NCI-H2107 (cell line): ENCODE measurements around the gene WDFY4.

ENCODE experiments used
- DNase-seq: peaks from one replicate; lab custom pipeline; 2025; lab: John Stamatoyannopoulos, UW

Gene WDFY4

DNA sequence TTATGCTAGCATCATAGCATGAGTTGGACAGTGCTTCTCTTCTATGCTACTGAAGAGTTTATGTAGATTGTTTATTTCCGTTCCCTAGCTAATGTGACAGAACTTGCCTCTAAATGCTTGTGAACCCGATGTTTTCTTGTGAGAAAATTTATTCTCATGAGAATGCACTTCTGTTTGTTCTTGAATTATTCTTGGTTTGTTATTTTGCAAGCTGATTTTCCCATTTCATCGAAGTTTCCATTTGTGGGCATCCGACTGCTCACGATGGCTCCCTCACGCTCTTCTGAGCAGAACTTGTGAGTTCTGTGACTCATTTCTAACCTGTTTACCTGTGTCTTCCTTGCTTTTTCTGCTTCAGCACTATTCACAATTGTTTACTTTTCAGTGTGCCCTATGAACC lies 59.9 kb downstream of the WDFY4 start:
- no peak for DNase-seq

DNA sequence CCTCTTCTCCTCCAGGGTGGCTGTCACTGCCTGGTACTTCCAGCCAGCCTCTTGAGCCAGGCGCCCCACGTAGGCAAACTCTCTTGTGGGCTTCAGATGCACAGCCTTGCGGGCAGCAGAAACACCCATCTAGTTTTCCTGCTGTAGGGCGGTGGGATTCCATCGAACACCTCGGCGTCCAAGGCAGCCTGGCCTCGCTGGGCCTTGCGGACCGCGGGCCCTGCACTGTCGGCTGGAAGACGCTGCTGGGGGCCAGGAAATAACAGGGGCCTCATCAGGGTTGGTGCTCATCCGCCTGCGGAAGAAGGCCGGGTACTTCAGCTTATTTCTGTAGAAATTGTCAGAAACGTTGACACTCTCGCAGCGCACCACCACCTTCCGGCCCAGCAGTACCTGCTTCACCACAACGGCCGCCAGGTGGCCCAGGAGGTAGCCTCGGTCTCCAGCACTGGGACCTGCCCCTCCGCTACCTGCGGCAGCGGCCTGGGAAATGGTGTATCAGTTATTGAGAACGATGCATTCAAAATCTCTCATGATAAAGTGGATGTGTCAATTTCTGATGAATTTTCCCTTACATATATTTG lies 61.1 kb downstream of the WDFY4 start:
- DNase-seq, result no peak

DNA sequence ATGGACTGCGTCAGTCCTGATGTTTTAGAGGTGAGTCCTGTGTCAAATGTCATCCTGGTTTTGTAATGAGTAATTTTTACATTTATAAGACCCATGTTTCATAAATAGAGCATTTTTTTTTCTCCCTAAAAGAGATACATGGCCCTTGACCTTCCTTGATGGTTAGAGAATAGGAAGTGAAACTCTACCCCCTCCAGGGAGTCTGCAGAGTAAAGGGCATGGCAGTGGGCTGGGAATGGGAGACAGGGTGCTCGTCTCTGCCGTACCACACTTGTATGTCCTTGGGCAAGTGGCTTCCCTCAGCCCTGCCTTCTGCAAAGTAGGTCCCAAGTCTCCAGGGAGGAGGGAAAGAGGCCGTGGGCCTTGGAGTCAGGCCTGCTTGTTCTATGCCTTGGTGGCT lies 63.9 kb downstream of the WDFY4 start:
- DNase-seq, result no peak

DNA sequence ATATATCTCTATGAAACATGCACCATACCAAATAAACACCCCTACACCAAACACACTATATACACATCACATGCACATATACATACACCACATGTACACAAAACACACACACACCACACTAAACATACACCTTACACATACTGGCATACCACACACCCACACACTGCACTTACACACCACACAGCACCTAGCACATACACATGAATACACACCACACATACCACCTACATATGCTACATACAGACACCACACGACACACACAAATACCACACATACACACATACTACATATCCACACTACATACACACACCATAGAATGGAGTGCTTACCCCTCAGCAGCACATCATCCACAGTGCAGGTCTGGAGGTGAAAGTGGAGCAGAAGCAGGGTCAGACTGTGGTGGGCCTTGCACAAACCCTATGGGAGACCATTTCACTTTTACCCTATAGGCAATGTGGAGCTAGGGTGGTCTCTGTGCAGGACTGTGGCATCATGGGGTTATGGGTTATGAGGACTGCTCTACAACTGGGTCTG lies 64.6 kb downstream of the WDFY4 start:
- no peak for DNase-seq

DNA sequence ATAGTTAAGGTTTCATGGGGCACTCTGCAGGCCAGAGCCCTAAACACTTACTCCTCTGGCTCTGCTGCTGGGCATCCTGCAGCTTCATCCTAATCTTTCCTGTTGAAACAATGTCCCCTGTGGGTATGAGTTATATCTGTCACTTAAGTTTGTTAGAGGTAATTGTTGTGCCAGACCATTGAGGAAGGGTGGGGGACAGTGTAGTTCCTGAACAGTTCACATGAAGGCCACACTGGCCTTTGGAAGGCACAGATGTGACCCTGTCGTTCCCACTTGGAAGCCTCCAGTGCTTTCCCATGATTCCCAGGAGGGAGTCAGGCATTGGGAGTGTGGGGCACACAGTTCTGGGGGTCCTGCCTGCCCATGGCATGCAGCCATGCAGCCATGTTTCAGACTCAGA lies 65.3 kb downstream of the WDFY4 start:
- DNase-seq, result no peak

DNA sequence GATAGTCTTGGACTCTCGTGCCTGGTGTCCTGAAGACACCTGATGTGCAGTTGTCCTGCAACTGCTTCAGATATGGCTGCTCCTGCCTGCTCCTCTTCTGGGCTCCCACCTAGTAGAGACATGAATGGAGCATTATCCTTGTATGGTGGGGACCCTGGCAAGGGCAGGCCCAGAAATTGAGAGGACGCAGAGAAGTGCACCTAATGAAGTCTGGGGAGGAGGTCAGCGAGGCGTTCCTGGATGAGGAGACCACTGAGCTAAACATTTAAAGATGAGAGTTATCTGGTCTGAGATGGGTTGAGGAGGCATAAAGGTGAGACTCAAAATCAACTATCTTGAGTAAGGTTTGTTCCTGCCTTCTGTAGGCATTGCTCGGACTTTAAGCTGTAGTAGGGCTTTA lies 66.3 kb downstream of the WDFY4 start:
- no peak for DNase-seq

DNA sequence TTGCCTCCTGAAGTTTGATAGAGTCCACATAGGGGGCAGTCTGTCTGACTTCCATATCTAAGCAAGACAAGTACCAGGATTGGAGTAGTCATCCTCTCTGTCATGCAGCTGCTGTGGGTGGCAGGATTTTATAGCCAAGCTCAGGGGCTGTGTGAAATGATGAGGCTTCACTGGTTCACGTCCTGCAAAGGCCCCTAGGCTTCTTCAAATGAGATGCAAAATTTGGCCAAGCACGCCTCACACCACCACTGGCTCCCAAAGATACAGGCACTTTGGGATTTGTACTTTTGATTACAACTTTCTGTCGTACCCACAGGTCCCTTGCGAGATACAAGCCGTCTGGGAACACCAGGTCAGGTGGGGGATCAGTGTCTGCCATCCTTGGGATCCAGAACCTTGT lies 67.1 kb downstream of the WDFY4 start:
- no peak for DNase-seq

DNA sequence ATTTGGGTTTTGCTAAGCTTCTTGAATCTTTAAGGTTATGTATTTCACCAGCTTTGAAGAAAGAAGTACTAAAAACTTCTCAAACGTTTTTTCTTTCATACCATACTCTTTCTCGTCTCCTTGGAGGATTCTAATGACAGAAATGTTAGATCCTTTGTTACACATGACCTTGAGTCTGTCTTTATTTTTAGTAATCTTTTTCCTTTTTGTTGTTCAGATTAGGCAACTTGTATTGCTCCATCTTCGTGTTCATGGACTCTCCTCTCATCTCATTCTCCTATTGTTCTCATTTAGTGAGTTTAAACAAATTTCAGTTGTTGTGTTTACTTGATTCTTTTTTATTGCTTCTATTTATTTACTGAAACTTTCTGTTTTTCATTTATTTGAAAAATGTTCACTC lies 73.7 kb downstream of the WDFY4 start:
- DNase-seq, result no peak

DNA sequence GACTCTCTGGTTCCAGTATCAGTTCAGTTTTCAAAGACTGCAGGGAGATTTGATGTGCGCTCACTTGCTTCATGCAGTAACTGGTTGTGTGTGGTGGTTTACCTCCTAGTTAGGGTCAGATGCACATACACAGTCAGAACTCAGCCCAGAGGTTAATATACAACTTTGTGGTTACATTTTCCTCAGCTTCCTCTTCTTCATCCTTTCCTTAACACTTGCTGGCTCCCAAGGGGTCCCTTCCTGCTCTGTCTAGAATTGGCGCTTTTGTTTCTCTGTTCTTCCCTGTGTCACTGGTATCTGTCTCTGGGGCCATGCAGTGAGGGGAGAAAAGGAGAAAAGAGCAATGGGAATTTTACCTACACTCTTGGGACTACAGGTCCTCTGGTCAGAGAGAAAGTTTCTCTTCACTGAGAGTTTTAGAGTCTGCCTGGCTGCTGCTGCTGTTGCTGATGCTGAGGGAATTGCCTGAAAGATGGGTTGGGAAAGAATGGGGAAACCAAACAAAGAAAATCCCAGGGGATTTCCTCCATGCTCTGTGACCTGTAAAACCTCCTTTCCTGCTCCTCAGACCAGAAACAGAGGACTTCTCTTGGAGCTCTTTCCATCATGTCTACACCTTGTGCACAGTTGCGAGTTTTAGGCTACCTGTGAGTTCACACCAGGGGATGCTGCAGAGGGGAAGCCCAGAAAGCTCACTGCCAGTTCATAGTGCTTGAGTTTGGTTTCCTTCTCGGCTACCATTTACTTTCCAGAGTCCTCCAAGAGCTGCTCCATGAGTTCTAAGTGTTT lies 74.6 kb downstream of the WDFY4 start:
- no peak for DNase-seq

DNA sequence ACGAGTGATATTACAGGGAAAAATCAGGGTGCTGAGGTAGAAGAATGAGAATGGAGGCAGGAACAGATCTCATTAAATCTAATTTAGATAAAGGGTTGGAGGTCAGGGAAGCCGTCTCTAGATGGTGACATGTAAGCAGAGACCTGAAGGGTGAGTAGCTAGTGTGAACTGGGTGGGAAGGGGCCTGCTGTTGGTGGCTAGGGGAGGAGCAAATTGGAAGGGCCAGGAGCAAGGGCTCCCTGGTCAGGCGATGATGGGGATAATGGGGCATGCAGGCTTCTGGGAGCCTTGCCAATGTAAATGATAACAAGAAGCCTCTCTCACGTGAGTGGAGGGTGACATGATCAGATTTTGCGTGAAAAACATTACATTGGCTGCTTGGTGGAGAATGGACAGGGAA lies 76.3 kb downstream of the WDFY4 start:
- no peak for DNase-seq

DNA sequence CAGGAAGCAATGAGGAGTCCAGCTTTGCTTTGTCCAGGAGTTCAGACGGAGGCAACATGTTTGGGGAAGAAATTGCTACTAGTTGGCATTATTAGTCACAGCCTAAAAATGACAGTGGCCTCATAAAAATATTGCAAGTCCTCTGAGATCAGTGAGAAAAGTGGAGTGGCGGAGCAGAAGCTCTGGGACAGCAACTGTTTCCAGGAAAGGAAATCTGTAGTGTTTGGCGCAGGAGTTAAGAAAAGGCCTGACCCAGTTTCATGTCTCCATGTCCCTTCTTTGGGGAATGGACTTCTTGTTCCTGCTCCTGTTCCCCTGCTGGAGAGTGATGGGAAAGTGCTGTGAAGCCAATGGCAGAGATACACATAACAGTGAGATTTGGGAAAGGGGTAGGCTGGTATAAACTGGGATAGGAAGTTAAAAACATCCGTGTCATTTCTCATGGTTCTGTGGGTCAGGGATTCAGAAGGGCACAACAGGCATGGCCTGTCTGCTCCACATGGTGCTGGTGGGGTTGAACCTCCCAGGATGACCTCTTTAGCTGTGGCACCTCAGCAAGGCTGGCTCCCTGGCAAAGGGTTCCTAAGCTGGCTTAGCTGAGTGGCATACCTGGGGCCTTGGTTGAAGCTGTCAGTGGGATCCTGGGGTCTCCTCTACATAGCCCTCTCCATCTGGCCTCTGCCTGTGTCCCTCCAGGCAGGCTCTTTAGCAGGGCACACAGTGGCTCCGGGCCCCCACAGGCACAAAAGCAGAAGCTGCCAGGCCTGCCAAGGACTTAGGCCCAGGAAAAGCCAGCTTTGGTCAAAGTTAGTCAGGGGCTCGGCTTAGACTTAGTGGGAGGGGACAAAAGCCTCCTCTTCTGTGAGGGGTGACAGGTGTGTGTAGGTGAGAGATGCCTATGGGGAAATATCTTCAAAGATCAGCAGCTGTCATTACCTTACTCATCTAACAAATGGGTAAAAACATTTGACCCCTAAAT lies 77.7 kb downstream of the WDFY4 start:
- no peak for DNase-seq

DNA sequence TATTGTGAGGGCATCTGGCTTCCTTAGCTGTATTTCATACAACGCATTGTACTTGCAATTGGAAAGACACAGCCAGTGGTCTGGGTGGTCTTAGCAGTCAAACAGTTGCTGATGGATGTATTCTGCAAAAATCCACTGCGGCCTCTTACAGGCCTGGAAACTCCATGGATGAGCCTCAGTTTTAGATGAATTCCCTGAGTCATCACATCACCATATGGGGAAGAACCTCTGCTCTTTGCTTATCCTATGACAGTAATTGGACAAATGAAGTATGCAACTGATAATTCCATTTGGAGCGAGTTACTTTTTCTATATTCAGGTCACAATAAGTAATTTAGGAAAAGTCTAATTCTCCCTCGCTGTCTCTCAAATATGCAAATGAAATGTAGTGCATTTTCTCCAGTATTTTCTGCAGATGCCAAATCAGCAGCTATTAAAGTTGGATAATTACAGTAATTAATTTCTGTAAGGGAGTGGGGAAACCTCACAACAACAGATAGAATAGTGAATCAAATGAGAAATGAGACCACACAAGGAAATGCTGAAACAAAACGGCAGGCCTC lies 78.8 kb downstream of the WDFY4 start:
- DNase-seq, result no peak

DNA sequence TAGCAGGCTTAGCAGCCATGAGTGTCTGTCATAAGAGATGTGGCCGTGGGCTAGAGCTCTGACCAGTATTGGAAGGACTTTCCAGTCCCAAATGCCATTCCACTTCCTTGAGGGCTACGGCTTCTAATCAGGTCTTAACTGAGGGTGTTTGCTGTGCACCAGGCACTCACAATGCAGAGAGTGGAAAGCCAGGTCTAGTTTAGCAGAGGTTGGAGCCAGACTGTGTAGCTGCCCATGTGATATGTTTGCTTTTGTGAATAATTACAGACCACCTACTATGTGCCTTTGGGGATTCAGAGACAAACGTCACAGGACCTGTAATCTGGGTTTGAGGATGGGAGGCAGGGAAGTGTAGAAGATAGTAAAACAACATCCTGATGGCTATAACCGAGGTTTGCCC lies 79.8 kb downstream of the WDFY4 start:
- DNase-seq, result no peak

DNA sequence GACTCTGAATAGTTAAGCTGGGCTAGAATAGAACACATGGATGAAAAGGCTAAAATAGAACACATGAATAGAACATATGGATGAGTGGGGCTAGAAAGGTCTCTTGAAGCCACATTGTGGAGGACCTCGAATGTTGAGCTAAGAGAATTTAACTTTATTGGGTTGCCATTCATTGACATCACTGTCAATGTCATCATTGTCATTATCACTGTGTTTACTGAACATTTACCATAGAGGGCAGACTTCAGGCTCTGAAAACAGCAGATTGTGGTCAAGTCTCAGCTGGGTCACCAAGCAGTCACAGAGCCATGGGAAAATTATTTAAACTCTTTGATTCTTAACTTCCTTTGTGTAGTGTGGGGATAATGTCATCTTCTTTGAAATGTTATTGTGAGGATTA lies 80.4 kb downstream of the WDFY4 start:
- DNase-seq, result no peak

DNA sequence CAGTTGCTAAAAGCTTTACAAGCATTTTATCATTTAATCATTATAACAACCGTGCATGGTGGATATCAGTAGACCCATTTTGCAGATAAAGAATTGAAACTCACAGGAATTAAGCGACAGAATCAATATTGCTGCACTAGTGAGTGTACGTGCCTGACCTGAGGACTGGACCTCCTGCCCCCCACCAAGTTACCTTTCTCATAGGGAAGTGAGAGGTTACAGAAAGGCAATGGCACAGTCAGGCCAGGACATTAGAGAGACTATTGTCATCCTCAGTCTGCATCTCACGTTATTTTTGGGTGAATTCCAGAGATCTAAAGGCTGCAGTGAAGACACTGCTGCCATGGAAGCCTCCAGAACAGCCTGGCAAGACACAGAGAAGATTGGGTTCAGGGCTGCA lies 80.9 kb downstream of the WDFY4 start:
- DNase-seq, result no peak

DNA sequence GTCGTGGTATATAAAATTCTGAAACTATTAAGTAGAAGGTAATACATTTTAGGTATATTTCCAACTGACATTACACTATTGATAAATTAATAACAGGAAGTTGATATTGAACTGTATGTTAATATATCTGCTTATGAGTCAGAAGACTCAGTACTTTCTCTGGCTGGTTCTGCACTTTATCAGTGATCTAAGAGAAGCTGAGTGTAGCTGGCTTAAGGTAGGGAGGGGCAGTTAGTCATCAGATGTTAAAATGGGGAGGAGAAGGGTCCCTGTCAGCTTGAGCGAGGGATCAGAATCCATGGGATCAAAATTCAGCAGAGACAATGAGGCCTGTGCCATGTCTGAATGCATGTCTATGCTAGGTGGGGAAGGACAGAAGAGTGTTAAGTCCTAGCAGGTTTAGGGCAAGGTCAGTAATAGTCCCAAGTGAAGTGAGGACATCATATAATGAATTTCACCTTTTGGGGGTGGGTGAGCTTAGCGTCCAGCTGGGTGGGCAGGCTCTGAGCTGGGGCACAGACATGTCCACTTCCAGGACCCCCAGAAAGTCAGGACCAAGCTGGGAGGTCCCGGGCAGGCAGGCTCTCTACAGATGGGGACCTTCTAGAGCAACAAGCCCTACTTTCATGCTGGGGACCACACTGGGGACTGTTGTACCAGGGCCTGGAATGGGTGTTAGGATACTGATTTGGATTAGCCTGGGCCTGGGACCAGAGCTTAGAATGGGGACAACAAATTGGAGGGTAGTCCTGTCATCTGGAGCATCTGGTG lies 82.9 kb downstream of the WDFY4 start:
- DNase-seq, result no peak

DNA sequence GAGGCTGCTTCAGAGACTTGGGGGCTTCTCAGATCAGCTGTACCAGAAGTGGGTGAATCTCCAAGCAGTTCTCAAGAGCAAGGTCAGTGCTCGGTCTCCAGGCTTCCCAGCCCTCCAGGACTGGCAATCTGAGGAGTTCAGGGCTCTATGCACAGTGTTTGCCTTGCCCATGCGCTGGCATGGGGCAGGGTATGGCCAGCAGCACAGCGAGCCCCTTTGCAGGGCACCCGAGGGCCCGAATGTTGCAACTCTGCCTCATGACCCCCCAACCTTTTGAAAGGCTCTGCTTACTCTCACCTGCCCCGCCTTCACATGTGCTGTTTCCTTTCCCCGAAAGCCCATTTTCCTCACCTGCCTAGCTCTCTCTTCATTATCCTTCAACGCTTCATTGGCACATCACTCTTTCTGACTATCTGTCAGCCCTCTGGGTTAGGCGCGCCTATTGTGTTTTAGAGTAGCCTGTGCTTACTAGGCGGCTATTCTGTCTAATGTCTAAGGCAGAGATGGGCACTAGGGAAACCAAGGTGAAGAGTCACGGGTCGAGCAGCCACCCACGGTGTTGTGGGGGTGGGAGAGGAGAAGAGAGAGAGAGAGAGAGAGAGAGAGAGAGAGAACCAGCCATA lies 83.6 kb downstream of the WDFY4 start:
- no peak for DNase-seq

DNA sequence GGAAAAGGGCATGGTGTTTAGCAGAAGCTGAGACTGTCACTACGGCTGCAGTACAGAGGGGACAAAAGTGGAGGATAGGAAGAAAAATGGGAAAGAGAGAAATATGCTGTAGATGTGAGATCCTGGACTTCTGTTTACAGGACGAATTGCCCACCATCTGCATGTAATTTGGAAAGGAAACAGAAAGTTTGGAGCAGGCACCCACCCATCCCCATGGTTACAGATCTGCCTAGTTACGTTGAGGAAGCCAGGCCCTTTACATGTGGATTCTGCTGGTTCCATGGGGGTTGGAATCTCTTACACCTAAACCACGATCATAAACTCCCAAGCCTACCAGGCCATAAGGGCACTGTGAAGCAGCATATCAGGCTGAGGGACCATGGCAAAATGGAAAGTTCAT lies 84.3 kb downstream of the WDFY4 start:
- no peak for DNase-seq

DNA sequence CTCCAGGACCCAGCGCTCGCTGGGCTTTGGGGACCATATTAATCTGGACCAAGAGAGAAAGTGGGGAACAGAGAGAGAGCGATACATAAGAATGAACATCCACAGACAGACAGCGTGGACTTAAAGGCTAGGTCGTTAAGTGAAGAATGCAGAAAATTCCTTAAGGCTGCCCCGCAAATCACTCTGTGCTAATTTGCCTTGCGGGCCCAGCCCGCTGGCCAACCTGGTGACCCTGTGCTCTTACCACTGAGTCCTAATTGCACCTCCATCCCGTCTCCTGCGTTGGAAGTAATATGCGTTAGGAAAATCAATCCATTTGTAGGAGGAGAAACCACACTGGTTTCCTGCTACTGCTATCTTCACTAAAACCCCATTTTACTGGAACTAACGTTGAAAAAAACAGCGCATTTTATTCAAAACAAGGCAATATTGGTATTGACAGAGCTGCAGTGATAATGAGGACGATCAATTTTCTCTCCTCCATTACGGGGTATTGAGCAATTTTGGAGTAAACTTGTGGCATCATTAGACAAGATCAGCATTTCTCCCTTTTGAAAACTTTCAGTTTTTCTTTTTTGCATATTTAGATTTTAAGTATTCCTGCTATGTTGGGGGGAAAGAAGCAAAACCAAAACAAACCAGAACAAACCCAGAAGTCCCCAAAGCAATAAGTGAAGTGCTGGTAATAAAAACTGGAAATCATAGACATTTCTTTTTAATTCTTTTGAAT lies 85.2 kb downstream of the WDFY4 start:
- no peak for DNase-seq

DNA sequence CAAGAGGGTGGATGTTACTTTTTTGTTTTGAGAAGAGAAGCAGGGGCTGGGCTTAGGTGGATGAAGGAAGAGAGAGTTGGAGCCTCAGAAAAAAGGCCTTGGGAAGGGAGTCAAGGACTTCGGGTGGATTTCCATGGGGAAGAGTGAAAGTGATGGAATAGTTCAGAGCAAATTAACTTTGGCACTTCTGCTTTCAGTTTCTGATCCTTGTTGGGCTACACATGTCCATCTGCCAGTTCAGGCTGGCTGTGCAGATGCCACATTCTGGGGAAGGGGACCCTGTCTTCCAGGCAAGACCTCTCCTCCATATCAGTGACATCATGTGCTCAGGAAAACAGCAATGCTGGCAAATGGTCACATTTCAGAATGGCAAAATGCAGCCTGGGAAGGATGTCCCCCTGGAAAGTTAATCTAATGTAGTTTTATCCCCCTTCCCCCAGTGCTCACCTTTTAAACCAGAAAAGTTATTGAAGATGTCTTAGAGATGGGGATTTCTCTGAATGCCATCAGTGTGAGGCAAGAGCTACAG lies 86.0 kb downstream of the WDFY4 start:
- DNase-seq, result no peak
